GM19455 (cell line): ENCODE results near the gene PVALEF.

Experiments
- ATAC-seq: cut with Tn5 transposase; IDR thresholded peaks from one replicate; pipeline ENCODE4 v1.9.1; 2021; ENCODE audit not compliant: unreplicated experiment

The PVALEF gene

DNA sequence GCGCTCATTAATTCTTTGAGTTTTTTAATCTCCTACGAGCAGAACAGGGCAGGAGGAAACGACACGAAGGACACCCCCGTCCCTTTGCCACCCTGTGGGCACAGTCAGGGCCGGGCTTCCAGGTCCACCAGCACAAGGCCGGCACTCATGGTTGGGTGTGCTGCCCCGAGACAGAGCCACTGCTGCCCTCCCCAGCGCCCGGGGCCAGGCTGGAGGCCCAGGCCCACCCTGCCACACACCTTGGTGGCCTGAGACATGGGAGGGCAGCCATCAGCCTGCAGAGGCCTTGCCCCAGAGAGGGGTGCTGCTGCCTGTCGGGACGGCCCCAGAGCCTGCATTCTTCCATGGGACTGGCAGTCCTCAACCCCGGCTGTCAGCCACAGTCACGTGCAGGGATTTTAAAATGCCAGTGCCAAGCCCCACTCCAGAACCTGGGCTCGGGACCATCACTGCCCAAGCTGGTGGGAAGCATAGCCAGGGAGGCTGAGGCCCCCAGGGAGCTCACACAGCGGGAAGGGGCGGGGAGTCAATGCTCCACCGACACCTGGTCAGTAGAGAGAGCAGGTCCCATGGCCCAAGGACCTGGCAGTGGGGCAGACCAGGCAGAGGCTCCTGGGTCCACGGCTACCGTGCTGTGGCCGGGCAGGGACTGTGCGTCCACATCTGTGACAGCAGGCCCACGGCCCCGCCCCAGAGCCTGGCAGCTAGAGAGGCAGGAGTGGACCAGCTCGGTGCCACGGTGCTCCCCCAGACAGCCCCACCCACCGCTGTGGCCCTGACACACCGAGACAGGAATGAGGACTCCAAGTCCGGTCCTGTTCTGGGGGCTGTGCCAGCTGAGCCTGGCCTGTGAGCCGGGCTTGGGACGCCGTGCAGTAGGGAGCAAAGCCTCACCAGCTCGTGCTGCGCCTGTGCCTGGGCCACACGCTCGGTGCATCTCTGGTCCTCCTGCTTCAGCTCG, 29.9 kb downstream of the PVALEF start:
- no peak for ATAC-seq

DNA sequence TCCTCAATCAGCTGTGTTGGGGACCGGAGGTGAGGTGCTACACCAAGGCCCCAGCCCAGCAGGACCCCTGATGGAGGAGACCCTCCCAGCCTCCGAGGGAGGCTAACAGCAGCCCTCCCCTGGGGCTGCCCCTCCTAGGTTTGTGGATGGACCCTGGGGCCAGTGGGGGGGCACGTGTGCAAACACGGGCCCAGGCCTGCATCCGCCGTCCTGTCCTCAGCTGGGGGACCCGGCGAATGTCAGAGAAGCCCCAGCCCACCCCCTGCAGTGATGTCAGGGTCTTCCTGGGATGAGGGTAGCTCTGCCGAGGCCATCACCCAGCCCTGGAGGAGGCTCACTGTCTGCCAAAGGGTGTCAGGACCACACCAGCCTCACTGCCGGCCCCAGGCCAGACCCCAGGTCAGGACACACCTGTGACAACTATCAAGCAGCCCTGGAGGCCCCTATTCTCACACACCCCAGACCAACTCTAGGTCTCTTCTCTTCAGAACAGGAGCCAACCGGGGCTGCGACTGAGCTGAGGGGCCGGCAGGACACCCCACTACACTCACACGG, 30.7 kb downstream of the PVALEF start:
- no peak for ATAC-seq

DNA sequence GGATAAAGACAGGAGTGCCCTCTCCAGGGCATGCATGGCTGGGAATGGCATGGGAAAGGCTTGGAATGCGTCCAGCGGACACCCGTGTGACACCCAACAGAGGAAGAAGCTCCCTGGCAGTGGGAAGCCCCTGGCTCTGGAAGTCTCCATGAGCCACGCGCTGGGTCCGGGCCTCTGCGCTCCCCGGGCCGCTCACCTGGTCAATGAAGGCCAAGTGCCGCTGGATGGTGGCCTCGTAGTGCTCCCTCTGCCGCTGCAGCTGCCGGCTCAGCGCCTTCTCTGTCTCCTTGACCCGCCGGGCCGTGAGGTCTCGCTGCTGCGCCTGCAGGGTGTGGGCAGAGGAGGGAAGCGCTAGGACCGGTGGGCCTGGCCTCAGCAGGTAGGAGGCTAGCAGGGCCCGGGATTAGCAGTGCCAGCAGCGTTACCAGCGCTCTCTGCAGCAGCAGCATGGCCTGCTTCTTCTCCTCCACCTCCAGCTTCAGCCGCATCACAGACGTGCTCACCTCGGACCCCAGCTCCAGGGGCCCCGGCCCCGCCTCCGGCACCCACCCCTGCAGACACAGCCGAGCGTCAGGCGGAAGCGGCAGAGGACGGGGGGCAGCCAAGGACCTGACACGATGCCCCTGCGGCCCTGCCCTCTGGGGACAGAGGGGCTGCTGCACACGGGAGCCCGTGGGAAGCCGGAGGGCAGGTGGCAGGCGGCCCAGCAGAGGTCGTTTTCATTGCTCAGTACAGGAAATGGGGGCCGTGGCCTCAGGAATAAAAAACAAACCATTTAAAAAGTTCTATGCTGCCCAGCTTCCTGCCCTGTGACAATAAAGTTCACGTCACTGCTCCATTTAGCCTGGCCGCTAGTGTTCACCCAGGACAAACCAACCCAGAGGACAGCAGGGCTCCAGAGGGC, 31.4 kb downstream of the PVALEF start:
- no peak for ATAC-seq

DNA sequence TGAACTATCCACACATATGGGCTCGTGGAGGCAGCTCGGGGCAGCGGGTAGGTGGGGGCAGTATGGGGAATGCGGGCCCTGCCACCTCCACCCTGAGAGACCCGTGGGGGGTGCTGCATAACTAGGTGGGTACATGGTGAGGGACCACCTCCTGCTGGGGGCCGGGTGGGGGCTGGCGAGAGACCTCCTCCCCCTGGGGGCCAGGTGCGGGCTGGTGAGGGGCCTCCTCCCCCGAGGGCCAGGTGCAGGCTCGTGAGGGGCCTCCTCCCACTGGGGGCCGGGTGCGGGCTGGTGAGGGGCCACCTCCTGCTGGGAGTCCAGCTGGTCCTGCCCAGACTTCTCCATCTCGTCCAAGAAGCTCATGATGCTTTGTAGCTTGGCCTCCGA, 32.1 kb downstream of the PVALEF start:
- ATAC-seq = no peak

DNA sequence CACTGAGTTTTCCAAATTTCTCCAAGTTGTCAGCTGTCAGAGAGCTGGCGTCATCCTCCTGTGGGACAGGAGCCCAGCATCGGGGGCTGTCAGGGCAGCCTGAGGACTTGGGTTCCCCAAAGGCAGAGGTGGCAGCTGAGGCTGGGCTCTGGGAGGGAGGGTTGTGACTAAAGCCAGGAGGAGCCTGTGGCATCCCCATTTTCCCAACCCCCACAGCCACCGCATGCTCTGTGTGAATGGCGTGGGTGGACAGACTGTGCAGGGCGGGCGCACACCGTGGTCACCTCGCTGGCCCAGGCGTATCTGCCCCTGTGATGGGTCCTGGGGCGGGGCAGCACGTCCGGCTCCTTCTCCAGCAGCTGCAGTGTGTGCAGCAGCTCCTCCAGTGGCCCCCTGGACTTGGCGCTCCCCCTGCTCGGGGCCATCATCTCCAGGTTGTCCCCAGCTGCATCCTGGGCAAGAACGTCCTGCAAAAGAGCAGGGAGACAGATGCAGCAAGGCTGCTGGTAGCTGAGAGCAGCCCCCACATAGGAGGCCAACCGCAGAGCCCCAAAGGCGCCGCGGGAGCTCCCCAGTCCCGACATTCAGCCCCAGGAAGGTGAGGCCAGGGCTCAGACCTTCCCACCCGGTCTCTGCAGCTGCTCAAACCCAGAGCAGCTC, 32.7 kb downstream of the PVALEF start:
- ATAC-seq = no peak

DNA sequence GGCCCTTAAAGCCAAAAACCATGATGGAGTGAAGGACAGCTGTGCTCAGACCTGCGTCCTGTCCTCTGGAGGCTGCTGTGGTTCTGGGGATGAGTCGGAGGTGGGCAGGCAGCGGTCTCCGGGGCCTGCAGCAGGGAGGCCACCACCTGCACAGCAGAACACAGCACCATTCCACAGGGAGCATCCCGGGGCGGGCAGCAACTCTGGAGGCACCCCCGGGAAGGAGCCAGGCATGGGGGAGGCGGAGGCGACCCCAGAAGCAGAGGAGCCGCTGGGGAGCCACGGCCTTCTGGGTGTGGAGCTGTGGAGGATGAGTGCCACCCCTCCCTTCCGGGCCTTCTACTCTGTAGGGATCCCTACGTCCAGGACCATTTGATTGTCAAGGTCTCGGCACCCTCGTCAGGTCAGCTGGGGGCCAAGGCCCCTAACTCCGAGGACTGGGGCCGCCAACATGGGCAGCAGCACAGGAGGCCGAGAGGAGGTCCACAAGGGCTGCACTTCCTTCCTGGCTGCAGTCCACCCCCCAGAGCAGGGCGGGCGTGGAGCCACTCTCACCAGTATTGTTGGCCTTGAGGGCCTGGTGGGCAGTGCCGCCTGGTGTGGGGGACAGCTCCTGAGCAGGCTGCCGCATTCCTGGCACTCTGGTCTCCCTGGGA, 33.6 kb downstream of the PVALEF start:
- ATAC-seq = no peak

DNA sequence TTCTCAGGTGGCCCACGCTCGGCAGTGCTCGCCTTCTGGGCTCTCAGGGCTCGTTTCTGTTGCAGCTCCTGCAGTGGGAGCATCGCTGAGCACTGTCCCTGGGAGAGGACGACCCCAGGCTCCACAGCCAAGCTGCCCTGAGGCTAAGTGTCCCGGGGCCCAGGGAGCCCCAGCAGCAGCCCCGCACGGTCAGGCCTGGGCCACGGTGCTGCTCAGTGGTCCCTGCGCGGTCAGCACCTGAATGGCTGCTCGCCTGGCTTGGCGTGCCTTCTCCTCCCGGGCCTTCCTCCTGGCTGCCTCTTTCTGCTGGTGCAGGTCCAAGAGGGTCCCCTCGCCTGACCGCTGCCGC, 34.1 kb downstream of the PVALEF start:
- ATAC-seq = no peak

DNA sequence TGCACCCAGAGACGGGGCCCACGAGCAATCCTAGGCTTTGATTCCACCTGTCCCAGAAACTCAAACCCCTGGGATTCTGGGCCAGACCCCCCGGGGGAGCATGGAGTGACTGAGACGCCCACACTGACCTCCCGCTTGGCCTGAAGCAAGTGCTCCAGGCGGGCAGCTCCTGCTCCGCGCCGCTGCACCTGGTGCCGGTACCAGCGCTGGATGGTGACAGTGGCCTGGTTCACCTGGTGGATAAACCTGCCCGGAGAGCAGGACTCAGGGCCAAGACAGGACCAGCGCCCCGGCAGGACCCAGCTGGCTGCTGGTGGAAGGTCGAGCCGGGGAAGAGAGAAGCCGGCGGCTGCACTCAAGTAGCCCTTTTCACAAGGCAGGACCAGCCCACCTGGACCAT, 34.9 kb downstream of the PVALEF start:
- ATAC-seq = no peak

DNA sequence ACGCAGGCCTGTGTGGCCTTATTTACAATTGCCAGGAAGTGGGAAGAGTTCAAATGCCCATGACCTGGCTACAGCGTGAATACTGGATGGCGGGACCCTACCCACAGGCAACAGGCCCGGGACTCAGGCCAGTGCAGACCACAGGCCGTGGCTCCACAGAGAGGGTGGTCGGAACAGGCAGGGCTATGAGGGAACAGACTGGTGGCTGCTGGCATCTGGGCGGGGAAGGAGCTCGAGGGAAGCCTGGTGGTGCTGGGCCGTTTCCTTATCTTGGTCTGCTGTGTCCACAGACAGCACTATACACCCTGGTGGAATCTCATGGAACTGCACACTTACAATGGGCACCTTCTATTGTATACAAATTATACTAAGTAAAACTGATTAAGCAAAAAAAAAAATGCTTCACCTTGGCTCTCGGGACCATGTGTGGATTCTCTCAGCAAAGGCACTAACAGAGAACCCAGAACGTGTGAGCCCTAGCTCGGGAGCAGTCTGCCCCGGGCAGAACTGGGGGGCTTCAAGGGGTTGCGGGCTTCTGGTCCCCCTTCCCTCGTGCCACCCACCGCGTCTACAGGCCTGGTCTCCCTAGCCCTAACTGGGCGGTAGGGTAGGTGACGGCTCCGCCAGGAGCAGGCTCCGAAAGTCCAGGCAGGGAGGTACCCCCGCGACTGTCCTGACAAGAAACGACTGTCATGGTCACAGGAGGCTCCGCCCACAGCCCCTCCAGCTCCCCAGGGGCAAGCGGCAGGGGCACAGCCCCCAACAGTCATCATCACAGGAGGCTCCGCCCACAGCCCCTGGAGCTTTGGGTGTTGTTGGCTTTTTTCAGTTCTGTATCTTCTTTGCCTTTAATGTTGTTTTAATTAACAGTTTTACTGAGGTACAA, 35.6 kb downstream of the PVALEF start:
- ATAC-seq = no peak

DNA sequence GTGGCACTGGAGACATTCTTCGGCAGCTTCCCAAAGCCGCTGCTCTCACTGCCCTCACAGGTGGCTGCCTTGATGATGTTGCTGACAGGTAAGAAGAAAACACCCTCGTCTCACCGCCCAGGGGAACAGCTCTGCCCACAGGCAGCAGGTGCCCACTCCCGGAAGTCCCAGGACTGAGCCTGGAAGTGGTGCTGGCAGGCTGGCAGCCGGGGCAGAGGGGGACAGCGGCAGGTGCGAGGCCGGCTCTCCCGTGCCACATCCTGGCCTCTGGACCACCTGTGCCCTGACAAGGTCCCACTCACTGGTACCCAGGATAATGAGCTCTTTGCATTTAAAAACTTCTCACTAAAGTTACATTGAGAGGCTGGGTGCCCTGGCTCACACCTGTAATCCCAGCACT, 37.0 kb downstream of the PVALEF start:
- ATAC-seq = no peak

DNA sequence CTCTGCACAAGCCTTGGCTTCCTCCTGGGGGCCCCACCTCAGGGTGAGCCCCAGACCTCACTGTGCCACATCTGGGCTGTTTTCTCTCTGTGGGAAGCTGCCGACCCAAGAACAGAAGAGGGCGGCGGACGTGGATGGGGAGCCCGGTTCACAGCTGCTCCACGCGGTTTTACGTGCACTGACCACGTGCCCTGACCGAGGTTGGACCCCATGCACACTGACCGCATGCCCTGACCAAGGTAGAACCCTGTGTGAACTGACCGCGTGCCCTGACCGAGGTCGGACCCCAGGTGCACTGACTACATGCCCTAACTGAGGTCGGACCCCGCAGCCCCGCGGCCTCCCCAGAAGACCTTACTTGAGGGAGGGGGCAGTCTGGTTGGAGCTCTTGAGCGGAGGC, 37.8 kb downstream of the PVALEF start:
- no peak for ATAC-seq

DNA sequence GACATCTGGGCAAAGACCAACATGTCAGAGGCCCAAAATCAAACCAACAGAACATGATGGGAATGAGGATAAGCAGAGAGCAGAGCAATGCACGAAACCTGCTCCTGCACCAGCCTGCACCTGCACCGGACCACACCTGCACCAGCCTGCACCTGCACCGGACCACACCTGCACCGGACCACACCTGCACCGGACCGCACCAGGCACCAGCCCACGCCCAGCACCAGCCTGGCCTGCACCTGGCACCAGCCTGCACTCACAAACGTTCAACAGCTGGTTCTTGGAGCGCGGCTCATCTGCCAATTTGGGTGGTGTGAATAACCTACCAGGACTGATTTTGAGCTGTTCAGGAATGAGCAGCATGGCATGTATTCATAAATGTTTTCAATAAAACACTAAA, 39.3 kb downstream of the PVALEF start:
- ATAC-seq = no peak

DNA sequence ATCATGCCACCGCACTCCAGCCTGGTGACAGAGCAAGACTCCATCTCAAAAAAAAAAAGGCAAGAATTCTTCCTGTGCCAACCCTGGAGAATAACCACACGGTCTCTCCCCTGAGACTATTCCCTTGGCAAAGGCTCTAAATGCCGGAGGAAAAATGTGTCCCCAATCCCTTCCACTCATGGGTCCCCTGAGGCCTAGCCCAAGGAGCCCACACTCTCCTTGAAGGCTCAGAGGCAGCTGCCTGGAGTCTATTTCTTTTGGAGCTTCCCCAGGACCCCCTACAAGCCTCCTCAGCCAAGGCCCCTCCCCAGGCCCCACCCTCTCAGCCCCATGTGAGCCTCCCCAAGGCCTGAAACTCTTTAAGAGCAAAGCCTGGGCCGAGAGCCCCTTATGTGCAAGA, 40.9 kb downstream of the PVALEF start:
- no peak for ATAC-seq

DNA sequence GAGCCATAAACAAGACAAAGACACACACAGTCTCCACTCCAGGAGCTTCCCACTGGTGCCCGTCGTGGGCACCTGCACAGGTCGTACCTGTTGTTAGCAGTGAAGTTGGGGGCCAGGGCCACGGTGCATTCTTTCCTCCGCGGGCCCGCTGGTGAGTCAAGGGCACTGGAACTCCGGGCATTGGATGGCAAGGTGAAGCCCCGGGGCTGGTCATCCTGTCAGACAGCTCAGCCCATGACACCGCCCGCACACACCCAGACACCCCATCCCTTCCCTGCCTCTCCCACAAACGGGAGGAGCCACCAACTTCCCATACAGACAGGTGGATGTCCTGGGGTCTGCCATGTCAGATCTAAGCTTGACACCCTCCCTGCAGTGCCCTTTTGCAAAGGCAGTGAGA, 41.4 kb downstream of the PVALEF start:
- no peak for ATAC-seq

DNA sequence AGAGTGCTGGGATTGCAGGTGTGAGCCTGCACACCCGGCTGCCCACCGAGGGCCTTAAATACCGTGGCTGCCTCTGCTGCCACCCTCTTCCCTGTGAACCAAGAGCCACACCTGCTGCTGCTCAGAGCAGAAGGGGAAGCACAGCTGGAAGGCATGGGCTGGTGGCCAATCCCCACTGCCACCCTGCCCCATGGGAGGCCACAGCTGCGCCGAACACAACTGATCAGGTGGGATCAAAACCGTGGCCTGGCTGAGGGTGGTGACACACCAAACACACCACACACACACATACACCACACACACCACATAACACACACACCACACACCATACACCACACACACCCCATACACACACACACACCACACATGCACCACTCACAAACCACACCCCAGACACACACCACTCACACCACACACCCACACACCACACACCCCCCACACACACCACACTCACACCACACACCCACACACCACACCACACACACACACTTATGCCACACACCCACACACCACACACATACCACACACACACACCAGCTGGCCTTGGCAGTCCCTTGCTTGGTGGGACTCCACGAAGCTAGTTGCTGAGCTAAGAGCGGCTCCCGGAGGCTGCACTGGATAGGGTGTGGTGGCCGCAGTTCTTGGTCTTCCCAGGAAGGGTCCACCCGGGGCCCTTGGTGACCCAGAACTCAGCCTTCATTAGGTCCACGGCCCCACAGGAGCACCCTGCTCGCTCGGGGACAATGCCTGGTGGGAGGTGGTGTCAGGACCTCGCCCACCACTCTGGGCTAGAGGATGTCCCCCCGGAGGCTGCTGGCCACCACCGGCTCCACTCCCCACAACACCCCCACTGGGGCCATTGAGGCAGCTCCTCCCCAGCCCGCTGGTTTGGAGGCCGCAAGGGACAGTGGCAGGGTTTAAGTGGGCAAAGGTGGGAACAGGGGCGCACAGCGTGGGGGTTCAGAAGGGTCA, 42.6 kb downstream of the PVALEF start:
- ATAC-seq = no peak

DNA sequence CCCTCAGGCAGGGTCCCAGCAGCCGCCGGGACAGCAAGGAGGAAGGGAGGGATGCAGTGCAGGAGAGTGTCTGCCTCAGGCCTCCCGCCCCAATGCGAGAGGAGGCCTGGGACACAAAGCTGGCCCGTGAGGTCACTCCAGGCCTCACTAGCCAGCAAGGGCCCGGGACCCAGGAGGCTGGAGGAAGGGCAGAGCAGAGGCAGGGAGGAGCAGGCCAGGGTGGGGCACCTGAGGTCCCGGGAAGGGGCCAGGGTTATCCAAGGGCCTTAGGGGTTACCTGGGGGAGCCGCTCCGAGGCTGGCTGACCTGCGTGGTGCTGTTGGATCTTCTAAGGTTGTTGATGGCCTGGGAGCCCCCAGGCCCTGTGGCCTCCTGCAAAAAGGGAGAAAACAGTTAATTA, 43.3 kb downstream of the PVALEF start:
- no peak for ATAC-seq

DNA sequence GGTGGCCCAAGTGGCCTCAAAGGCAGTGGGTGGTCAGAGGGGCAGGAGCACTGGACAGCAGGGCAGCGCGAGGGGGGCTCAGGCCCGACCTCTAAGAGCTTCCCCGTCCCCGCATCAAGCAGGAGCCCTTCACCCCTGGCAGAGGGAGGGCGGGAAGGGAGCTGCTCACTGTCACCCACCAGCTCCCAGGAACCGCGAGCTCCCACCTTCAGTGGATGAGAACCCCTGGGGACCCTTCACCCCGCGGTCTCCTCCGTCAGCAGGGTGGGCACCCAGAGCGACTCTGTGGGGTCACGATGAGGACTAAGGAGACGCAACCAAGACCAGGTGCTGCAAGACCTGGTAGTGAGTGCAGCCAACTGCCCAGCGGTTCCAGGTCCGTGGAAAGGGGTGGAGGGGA, 43.8 kb downstream of the PVALEF start:
- ATAC-seq = no peak

DNA sequence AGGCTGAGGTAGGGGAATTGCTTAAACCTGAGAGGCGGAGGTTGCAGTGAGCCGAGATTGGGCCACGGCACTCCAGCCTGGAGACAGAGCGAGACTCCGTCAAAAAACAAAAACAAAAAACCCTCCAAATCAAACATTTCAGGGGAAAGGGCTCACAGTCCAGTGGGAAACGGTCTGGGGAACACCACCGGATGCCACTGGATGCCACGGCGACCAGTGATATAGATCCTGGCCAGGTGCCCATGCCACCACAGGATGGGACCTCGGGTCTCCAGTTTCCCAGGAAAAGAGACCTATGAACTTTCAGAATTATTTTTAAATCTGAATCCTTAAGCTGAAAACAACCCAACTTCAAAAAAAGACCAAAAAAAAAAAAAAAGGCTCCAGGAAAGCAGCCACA, 45.2 kb downstream of the PVALEF start:
- no peak for ATAC-seq

DNA sequence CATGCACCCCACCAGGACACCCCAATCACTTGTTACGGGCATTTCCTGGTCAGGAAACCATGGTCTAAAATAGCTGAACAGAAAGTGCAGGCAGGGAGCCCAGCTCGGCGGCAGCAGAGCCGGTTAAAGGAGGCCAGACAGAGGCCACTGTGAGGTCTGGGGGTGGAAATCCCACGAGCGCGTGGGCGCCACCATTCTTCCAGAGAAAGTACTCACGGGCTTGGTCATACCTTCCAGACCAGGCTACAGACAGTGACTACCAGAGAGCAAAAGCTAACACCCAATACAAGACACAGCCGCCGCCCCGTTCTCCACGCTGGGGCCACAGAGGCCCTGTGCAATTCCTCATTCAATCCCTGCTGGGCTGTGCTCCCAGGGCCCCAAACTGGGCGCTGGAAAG, 45.6 kb downstream of the PVALEF start:
- ATAC-seq = no peak
